IPS-NIHi11 (cell line): Measurements from ENCODE around the gene KAZN.

ENCODE experiments used
- DNase-seq: peaks from one replicate; pipeline ENCODE4 v3.0.0; 2012; ENCODE audit warnings: mixed read lengths, low spot score

The KAZN gene

DNA sequence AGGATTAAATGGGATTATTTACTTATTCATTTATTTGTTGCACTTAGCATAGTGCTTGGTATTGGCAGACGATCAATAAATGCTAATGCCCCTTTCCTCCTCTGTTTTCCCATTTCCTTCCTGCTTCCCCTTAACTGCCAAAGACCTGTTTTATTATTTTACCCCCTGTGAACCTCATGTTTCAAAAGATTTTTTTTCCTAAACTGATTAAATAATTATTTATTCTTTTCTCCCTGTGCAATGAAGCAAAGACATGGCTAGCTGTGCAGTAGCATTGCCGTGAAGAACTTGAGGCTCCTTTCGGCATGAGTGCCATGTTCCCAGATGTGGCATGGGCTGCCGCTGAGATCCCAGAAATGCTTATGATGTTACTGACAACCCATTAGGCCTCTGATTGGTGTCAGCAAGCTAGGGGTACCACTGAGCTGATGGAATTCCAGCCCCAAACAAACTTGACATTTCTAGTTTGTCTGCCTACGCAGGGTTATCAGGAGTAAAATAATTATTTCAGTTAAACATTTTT lies 288.6 kb downstream of the KAZN start:
- DNase-seq = no peak

DNA sequence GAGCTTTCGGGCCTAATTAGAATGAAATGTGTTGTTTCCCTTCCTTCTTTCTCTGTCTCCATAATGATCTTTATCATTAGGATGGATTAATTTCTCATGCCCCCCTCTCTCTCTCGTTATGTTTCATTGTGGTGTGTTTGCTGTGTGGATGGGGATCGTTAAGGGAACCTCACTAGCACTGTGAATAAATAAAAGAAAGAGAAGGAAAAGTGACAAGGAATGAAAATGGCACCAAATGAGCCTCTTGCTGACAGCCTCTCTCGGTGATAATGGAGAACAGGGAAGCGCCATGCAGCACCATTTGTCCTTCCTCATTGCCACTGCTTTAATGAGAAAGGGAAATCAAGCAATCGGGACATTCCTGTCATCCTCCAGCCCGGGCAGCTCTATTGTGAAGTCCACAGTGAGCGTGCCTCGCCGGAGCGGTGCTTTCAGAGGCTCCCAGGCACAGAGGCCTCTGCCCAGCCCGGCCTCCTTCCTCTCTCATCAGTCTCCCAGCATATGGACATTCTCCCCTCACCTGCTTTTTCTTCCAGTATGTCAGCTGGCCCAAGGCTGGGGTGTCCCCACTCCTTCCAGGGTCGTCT lies 289.4 kb downstream of the KAZN start:
- DNase-seq = no peak

DNA sequence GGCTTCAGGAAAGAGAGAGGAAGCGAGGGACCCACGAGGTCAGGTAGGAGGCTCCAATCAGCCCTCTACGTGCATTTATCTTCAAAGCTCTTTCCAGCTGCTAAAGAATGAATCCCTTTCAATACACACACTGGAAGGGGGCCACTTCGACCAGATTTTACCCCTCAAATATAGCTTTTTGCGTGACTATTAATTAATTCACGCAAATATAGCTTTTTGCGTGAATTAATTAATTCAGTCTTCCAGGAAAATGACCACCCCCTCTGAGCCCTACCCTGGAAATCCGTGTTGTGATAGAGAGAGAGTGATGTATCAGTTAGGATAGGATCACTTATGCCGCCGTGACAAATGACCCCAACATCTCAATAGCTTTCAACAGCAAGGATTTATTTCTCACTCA lies 289.9 kb downstream of the KAZN start:
- no peak for DNase-seq

DNA sequence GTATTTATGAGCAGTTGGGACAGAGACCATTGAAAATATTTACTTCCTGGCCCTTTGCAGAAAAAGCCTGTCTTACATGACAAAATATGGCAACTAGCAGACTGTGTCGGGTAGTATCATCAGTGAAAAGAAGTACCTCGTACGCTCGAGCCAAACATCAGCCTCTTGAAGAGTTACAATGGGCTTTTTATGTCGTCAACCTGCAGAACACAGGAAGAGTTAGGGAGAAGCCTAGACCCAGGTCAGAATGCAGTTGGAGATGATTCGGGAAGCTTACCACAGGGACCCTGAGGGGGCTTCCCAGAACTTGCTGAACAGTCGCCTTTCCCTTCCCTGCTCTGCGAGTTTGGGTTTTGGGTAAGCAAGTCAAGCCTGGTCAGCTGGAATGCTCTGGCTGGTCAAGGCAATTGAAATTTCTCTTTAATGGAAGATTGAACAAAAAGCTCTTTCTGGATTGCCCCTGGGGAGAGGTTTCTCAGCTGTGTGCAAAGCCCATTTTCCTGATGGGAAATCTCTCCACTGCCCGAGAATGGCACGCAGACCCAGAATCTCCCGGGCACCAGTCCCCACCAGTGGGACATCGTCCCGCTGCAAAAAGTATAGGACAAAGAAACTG lies 291.4 kb downstream of the KAZN start:
- no peak for DNase-seq

DNA sequence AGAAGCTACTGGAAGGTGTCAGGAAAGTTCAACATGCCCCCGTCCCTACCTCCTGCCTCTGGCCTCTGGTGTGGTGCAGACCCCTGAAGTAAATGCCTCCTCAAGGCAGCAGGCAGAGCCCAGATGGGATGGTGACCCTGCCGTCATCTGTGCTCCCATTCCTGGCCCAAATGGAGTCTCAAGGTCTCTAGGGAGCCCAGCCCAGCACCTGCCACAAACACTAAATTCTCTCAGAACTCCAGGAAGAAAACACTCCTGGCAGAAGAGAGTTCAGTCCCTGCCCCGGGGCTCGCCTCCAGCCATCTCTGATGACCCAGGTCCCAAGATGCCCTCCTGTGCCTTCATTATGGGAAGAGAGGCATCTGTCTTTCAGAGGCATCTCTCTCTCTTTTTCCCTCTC lies 293.5 kb downstream of the KAZN start:
- DNase-seq = no peak

DNA sequence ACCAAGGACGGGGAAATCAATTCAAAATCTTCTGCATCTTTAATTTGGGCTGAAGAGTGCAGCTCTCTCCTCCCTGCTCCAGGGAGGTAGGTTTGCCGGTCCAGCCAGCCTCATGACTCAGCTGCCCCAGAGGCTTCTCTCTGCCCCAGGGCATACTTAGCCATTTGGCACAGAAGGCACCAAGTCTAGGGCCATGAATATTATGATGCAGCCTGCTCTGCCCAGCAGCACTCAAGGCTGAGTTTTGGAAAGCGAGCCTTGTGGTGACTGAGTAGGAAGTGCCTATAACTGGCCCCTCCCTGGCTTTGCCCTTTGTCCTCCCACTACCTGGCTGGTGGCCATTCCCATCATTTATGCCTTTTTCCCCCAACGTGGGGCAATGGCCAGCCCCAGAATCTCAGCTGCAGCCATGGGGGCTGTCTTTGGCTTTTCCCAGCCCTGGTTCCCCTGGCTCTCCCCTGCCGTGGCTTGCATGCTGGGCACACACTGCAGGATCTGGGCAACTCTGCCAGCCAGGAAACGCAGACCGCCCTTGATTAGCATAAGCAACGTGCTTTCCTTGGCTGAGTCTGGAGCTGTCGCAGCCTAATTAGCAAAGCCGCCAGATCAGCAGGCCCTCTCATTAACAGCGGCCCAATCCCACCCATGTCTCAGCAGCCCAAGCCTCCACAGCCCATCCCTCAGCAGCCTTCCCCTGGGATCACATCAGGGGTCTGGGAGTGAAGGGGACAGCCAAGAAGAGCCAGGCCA lies 296.5 kb downstream of the KAZN start:
- DNase-seq = no peak

DNA sequence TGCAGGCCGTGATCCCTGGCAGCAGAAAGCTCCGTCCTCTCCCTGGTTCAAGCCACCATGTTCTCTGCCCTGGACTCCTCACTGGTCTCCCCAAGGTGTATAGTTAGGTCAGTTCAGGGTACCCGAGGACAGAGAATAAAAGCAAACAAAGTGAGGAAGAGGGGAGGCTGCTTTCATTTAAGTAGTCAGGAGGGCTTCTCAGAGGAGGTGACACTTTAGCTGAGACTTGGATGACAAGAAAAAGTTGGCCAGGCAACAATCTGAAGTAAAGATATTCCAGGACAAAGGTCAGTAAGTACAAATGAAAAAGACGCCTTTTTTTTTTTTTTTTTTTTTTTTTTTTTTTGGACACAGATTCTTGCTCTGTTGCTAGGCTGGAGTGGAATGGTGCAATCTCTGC lies 297.2 kb downstream of the KAZN start:
- no peak for DNase-seq

DNA sequence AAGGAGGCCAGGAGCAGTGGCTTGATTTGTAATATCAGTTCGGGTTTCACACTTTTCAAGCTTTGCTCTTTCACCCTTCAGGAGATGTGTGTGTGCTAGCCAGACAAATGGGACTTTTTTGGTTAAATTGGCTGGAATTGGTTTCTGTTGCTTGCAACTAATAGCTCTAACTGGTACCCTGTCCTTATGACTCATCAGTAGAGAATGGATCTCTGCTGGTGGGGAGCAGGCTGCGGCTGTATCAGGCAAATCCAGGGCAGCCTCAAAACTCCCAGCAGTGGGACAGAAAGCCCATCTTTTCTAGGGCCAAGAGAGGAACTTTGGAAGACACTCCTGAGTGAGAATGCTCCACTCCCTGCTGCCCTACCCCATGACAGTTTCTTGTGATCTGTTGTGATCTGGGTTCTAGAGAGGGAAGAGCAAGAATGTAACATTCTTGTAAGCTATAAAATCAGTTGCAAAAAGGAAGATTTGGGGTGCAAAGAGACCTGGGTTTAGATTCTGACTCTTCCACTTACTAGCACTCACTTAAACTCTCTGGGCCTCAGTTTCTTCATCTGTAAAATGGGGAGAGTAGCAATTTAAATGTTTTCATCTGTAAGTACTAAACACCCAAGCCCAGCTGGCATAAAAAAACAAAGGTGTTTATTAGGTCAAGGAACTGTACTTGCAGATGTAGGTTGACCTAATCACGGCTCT lies 298.0 kb downstream of the KAZN start:
- DNase-seq = no peak

DNA sequence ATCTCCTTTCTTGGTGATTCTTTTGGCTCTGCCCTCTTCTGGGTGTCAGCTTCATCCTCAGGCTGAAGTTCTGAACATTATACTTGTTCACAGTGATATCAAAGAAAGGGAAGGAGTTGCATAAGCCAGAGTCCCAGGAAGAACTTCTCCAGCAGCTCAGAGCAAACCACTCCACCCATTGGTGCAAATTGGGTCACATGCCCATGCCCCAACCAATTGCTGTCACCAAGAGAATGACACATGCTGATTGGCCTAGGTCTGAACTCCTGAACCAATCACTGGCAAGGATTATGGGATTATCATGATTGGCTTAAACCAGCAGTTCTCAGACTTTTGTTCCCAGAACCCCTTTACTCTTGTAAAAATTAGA lies 298.6 kb downstream of the KAZN start:
- peak; percentile 39 for DNase-seq

DNA sequence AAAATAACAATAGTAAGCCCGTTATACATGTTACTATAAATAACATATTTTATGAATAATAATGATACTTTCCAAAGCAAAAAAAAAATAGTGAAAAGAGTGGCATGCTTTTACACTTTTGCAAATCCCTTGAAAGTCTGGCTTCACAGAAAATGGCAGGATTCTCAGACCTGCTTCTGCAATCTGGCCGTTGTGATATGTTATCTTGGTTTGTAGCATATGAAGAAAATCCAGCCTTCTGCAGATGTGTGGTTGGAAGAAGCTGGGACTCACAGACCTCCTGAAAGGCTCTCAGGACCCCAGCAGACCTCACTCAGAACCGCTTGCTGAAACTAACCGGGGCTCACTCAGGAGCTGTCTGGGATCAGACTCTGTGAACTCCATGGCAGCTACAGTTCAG lies 299.1 kb downstream of the KAZN start:
- DNase-seq = no peak

DNA sequence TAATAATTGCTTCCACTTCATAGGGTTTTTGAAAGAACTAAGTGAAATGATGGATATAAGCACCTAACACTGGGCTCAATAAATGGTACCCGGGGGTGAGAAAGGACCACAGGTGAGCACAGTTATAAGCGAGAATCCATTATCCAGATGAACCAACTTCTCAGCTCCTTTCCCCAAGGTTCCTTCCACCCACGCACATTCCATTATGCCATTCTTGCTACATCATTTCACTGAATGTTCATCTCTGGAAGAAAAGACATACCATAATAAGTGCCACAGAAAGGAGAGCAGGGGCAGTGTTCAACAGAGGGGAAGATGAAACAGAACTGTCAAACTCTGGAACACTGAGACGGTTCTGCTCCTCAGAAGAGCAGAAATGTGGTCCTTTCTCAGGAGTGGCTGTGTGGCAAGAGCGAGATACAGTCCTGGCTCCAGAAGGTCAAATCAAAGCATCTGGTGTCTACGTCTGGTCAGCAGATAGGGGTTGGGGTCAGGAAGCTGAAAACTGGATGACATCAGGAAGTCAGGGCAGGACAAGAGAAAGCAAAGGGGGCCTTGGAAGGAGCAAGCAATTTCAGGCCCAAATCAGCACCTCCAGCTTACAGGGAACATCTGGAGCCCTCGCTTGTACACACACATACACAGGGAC lies 299.6 kb downstream of the KAZN start:
- no peak for DNase-seq

DNA sequence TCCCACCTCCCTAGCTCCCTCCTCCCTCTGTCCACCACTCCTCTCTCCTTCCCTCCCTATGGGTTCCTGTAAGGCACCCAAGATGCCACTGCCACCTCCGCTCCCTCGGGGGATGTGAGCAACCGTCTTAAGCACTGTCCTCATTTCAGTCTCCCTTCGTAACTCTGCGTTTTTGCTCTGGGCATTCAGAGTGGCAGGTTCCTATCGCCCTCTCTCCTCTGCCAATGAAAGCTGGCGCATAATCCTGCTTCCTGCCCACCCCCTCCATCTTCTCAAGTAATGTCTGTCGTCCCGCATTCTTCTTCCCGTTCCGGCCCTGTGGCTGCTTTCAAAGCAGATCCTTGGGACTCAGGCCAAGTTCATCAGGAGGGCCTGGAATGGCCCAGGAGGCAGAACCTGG lies 301.2 kb downstream of the KAZN start:
- no peak for DNase-seq

DNA sequence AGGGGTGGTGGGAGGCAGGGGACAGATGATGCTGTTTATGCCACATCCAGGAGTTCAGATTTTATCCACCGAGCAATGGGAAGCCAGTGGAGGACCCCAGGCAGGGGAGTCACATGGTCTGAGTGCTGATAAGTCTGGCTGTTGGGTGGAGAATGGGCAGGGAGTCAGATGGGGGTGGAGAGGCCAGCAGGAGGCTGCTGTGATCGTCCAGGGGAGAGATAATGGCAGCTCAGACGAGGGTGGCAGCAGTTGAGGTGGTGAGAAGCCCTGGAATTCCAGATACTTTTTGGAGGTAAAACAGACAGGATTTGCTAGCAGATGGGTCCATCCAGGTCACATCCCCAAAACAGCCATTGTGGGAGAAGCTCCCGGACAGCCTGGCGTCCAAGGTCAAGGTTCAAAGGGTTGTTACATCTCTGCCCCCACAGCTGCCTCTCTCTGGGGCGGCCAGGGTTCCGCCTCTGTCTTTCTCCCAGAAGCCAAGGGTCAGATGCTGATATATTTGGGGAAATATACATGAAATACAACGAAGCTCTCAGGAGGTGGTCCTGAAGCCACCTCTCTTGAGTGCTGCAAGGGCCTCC lies 303.0 kb downstream of the KAZN start:
- DNase-seq = no peak

DNA sequence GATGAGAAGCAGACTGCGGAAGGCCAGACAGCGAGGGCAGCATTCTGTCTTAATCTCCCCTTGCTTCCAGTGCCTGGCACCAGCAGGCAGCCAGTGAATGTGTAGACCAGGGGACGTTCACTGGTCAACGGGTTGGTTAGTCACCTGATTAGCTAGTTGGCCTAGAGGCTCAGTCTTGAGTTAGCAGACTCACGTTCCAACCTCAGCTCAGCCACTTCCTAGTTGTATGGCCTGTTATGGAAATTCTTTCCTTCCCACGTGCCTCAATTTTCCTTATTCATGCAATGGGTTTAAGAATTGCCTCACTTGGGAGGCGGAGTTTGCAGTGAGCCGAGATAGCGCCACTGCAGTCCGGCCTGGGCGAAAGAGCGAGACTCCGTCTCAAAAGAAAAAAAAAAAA lies 305.4 kb downstream of the KAZN start:
- DNase-seq = no peak

DNA sequence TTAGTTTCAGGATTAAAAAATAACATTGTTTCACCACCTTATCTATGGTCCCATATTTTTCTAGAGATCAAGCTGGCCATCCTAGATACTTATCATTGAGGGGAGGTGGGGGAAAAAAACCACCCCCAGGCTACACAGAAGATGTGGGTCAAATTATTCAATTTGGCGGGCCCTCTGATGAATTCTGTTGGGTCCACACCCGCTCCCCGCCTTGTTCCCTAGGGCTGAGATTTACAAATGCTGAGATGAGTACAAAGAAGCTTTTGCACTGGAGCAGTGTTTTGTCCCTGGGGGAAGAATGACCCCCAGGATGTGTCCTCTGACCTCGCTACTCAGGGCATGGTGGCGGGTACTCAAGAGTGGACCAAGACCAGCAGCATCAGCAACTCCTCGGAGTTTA lies 308.2 kb downstream of the KAZN start:
- no peak for DNase-seq

DNA sequence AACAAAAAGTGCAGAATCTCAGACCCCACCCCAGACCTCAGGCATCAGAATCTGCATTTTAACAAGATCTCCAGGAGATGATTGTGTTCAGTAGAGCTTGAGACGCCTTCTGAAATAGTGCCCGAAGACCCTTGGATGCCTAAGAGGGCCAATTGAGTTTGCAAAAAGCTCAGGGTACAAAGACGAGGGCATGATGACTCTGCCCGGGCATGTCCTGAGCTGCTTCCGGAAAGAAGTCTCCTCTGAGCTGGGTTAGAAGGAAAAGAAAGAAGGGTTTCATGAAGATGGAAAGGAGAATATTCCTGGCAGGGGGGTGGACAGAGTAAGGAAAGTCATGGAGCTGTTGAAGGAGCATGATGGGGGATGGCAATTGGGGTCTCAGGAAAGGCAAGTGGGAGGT lies 308.9 kb downstream of the KAZN start:
- no peak for DNase-seq

DNA sequence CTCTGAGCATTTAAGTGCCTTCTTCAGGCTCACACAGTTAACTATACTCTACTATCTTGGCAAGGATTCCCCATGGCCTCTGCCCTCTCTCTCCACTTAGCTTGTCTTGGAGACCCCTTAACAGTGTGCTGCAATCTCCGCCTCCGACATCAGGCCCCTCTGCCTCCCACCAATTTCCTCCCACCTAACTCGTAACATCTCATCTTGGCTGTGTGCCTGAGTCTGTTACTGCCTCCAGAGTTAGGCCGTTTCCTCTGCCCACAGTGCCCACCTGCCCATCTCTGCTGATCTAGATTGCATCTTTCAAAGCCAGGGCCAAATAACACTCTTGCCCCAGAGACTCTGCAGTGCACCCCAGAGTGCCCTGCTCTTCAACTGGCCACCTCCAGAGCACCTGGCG lies 310.8 kb downstream of the KAZN start:
- no peak for DNase-seq

DNA sequence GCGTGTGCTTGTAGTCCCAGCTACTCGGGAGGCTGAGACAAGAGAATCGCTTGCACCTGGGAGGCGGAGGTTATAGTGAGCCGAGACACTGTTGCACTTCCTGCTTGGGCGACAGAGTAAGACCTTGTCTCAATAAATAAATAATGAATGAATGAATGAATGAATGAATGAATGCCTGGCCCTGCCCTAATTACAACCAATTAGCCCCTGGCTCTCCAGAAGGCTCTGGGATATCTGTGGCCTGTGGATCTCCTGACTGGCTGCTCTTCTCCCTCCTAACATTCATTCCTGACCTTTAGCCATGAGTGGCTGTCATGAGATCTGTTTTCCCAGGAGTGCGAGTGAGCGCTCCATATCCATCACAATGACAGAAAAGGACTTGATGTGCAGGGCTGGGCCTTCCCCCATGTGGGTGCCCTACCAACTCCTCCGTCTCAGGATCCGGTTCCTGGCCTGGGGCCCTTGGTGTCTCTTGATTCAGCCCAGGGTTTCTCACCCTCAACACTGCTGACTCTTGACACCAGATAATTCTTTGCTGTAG lies 311.5 kb downstream of the KAZN start:
- DNase-seq = no peak

DNA sequence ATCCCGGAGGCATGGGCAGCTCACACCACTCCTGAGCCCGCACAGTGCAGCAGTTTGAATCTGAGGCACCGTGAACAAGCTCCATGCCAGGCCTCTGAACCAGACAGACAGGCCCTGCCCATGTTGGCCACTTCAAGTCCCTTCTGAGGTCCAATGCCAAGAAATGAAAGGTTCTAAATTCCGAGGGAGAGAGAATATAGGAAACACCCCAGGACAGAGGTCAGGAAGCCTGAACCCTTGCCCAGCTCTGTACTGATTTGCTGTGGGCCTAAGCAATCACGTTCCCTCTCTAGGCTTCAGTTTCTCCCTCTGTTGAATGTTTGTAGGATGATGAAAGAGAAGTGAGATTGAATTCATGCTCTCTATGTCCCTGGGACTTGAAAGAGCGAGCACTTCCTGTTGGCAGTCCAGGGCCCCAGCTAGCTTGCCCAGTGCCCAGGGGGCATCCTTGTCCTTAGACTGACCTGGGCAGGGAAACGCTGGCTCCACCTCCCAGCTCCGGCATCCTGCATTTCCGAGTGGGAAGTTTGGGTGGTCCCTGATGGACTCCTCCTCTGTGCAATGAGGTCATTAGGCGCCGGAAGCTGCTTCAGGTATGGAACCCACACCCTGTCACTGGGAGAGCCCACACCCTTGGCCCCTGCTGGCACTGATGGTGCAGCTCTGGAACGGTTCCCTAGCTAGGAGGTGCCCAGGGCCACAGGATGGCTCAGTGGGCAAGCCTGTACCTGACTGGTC lies 312.7 kb downstream of the KAZN start:
- DNase-seq = no peak

DNA sequence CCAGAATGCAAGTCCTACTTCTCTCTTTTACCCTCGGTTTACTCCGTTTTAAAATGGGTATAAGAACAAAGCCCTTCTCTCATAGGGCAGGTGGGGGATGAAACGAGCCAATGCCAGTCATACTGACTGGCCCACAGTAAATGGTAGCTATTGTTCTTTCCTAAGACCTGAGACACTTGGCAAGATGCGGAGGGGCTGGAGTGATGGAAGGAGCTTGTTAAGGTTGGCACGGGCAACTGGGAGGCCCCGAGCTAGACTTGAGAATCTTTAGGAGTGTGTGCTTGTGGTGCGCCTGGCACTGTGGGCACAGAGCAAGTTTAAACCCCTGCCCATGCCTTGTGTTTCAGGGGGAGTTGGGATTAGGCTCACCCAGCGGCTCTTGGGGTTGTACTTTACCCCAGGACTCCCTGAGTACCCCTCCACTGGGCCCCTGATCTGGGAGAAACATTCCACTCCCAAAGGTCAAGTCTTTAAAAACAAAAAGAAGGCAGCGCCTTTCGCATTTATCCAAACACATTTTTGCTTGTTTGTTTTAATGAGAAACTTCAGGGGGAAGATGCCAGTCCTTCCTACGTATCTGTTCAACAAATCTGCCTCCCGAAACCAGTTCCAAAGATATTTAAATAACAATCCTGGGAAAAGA lies 314.5 kb downstream of the KAZN start:
- no peak for DNase-seq
